GM18951 (cell line): Measurements from ENCODE around the gene BLOC1S4.

Experiments
- POLR2A ChIP-seq: IDR thresholded peaks from 4 replicates; pipeline ENCODE4 v1.6.1; 2011; ENCODE audit warnings: mild to moderate bottlenecking; ENCODE audit not compliant: insufficient read length, insufficient read depth; ENCODE audit errors: extremely low read depth
- in situ Hi-C: fragments of 300-500 bp; cut with MboI; formaldehyde crosslinking; loops from one replicate; pipeline ENCODE4 v1.12.0; 2022; ENCODE audit warnings: low sequenced_read_pairs, mixed read lengths, inconsistent platforms; ENCODE audit not compliant: unreplicated experiment

Gene BLOC1S4

GRCh38 chr4:6742507-6742906, 26.5 kb downstream of the BLOC1S4 start:
- no peak for TF ChIP-seq POLR2A
- in situ Hi-C loops = no loop called here

DNA sequence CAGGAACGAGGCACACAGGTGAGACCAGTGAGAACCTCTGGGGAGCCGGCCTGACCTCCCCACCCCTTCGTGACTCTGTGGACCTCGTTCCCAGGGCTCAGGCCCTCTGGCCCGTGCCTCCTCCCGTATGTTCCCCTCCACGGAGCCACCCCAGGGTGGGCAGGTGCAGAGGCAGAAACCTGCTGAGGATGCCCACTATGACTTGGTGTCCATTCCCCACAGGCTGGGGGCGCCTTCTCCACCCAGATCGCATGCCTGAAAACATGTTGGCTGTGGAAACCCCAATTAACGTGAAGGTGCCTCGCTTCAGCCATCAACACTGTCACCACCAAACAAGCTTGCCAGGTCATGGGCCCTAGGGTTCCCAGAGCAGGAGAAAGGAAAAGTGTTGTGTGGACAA, 27.0 kb downstream of the BLOC1S4 start:
- no peak for TF ChIP-seq POLR2A
- in situ Hi-C loops = no loop called here

DNA sequence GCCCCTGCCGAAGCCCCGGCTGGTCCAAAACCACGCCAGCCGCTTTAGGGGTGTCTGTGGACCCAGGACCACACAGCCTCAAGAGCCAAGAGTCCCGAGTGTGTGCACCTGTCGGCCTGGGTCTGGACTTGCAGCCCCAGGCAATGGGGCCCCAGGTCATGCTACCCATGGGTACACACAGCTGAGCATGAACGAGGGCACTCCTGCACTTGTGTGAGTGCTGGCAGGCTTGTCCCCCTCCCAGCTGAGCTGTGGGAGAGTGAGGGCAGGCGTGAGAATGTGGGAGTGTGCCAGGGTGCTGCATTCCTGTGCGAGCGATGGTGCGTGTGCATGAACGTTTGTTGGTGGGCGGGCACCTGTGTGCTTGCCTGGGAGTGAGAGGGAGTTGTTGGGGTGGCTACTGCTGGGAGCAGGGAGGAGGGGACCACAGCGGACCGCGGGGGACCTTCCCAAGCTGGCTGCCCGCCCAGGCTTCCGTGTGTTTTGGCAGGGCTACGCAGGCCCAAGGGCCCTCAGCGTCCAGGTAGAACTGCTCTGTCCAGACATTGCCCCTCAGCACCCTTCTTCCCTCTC, 30.8 kb downstream of the BLOC1S4 start:
- TF ChIP-seq POLR2A = no peak
- in situ Hi-C loops = no loop called here

DNA sequence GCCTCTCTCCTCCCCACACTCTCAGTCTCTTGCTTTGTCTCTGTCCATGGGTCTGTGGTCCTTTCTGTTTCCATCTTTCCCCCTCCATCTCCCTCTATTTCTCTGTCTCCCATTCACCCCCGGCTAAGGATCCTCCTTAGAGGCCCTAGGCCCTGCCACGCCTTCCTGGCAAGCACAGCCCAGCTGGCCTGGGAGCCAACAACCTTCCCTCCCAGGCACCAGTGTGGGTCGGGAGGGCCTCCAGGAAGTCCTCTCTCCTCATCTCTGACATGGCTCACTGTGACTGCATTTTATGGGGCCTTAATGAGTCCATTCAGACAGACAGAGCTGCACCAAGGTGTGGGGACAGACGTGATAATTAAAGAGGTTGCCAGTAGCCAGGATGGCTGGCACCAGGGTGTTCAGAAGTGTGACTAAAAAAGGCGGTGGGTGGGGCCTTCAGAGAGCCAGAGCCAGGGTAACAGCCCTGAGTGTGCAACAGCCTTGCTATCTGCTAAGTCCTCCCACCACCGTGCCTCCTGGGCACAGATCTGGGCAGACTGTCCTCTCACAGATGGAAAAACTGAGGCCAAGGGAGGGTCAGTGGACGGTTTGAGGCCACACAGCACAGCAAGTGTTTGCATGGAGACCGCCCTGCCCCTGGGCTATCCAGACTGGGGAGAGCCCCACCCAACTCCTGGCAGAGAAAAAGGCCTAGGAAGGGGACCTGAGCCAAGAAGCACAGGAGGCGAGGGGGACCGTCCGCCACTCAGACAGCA, 31.5 kb downstream of the BLOC1S4 start:
- TF ChIP-seq POLR2A = no peak
- in situ Hi-C loops = no loop called here

- no peak for TF ChIP-seq POLR2A
- in situ Hi-C loops = no loop called here
Observed at GRCh38 chr4:6748286-6748685, 32.3 kb downstream of the BLOC1S4 start.

GRCh38 chr4:6749340-6750171, 33.6 kb downstream of the BLOC1S4 start:
- in situ Hi-C loops = no loop called here
- no peak for TF ChIP-seq POLR2A

DNA sequence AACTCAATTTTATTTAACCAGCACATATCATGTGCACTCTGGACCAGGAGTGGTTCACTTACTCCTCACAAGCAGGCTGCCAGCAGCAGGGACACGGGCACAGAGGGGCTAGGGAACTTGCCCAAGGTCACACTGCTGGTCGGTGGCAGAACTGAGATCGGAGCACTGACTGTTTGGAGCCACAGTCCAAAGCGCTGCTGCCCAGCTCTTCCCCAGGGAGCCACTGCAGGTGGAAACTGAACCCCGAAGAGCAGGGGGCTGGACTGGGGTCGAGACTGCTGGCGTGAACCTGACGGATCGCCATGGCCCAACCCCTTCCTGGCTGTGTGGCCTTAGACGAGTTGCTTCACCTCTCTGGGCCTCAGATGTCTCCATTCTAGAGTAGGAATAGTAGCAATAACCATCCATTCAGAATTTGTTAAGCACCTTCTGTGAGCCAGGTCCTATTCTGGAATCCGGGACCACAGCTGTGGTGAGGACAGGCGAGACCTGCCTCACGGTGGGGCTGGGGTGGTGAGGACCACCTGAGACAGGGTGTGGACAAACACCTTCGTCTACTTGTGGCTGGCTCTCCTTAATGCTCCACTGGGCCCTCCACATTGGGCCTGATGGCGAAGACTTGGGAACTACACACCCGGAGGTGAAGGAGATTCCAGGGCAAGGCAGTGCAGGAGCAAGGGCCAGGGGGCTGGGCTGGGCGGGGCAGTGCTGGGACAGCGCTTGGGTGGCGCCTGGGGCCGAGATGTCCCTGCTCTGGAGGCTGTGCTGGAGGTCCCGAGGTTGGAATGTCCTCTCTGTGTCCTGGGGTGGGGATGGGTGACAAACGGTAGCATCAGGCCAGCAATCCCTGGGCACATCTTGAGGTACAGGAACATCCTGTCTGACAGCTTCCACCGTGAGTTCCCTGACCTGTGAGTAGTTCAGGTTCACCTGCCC, 34.6 kb downstream of the BLOC1S4 start:
- in situ Hi-C loops = no loop called here
- no peak for TF ChIP-seq POLR2A

DNA sequence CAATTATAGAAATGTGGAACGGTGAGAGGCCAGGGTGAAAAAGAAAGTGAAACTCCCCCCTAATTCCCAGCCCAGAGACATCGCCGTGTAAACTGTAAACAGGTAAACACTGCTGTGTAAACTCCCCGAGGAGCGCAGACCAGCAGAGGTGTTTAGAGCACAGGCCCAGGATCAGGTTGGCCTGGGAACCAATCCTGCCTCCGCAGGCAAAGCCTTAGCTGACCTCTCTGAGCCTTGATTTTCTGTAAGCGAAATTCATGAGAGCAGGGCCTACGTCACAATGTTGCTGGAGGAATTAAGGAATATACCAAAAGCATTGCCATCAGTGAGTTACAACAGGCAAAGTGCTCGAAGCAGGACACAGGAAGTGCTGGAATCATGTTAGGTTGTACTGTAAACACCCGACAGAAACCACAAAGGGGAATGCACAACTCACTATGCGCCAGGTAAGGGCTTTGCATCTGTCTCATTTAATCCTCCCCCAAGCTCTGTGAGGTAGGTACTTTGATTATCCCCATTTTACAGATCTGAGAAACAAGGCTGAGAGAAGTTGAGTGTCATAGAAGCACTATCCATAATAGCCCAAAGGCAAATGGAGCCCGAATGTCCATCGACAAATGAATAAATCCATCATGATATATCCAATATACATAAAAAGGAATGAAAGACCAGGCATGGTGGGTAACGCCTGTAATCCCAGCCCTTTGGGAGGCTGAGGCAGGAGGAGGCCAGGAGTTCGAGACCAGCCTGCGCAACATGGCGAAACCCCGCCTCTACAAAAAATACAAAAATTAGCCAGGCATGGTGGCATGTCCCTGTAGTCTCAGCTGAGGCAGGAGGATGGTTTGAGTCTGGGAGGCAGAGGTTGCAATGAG, 35.9 kb downstream of the BLOC1S4 start:
- in situ Hi-C loops = no loop called here
- TF ChIP-seq POLR2A = no peak

- in situ Hi-C loops = no loop called here
- TF ChIP-seq POLR2A = no peak
Observed at GRCh38 chr4:6752486-6752829, 36.5 kb downstream of the BLOC1S4 start.

- no peak for TF ChIP-seq POLR2A
- in situ Hi-C loops = no loop called here
Observed at GRCh38 chr4:6753103-6753560, 37.2 kb downstream of the BLOC1S4 start.

DNA sequence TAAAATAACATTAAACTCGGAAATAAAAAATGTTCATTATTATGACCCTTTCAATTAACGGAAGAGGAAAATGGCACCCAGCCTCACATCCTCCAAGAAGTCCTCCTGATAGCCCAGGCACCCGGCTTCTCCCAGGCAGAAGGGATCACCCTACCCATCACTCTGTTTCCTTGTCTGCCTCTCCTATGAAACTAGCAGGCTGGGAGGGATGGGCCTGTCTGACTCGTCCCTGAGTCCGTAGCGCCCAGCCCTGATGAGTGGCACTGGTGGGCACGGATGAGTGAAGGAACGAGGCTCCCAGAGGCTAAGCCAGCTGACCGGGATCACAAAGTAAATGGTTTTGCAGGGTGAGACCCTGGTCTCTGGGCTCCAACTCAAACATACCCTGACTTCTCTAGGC, 37.9 kb downstream of the BLOC1S4 start:
- TF ChIP-seq POLR2A = no peak
- in situ Hi-C loops = no loop called here

DNA sequence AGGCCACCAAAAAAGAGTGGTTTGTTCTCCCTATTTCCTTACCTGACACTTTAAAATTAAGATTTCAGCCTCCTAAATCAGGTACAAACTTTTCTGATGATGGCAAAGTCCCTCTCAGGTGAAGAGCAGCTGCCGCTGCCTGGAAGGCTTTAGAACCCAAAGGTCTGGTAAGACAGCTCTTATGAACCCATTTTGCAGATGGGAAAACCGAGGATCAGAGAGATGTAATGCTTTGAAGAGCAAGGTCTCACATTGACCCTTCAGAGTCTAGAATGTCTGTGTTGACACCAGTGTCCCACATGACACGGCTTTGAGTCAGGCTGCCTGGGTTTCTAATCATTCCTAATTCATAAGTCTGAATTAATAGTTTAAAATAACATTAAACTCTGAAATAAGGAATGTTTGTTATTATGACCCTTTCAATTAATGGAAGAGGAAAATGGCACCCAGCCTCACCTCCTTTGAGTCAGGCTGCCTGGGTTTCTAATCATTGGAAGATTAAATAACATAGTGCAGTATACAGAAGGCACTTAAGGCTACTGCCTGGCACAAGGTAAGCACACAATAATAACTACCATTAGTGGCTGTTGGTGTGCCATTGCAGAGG, 38.6 kb downstream of the BLOC1S4 start:
- in situ Hi-C loops = no loop called here
- TF ChIP-seq POLR2A = no peak
